Loucy (cell line): ENCODE measurements around the gene SLC48A1.

Source experiments
- H2AFZ ChIP-seq: fragments of 200-600 bp; sonication (generic); 2 replicates; pipeline ENCODE4 v1.6.0; 2016; ENCODE audit warnings: antibody characterized with exemption, mild to moderate bottlenecking, low read length, moderate library complexity
- H3F3A ChIP-seq: fragments of 200-600 bp; 2 replicates; pipeline ENCODE4 v1.6.0; 2016; ENCODE audit warnings: antibody characterized with exemption, low read depth, mild to moderate bottlenecking
- H3K27me3 ChIP-seq: fragments of 200-600 bp; sonication (generic); 2 replicates; pipeline ENCODE4 v1.6.1; 2014; ENCODE audit warnings: low read length, mild to moderate bottlenecking; ENCODE audit not compliant: insufficient read depth, poor library complexity, severe bottlenecking
- H3K36me3 ChIP-seq: fragments of 200-600 bp; sonication (generic); 2 replicates; pipeline ENCODE4 v1.6.1; 2016; ENCODE audit warnings: low read length; ENCODE audit not compliant: insufficient read depth
- H3K4me1 ChIP-seq: fragments of 200-600 bp; sonication (generic); 2 replicates; pipeline ENCODE4 v1.5.1; 2014; ENCODE audit warnings: low read length, mild to moderate bottlenecking; ENCODE audit not compliant: insufficient read depth, poor library complexity, severe bottlenecking
- H3K4me2 ChIP-seq: fragments of 200-600 bp; sonication (generic); 2 replicates; pipeline ENCODE4 v1.6.0; 2014; ENCODE audit warnings: antibody characterized with exemption, low read length, low read depth, mild to moderate bottlenecking; ENCODE audit not compliant: poor library complexity, severe bottlenecking
- H3K4me3 ChIP-seq: fragments of 200-600 bp; sonication (generic); 2 replicates; pipeline ENCODE4 v1.5.1; 2014; ENCODE audit warnings: low read length, mild to moderate bottlenecking, mixed read lengths; ENCODE audit not compliant: poor library complexity, severe bottlenecking
- H3K79me2 ChIP-seq: fragments of 200-600 bp; sonication (generic); 2 replicates; pipeline ENCODE4 v1.6.1; 2014; ENCODE audit warnings: low read length; ENCODE audit not compliant: insufficient read depth
- H3K9ac ChIP-seq: fragments of 200-600 bp; sonication (generic); 2 replicates; pipeline ENCODE4 v1.6.0; 2014; ENCODE audit warnings: mild to moderate bottlenecking, low read depth, low read length, moderate library complexity; ENCODE audit not compliant: poor library complexity, severe bottlenecking
- H3K9me2 ChIP-seq: fragments of 200-600 bp; sonication (generic); replicated peaks from 2 replicates; pipeline ENCODE4 v1.6.1; 2016; ENCODE audit warnings: low read depth, low read length, mixed read lengths
- H3K9me3 ChIP-seq: fragments of 200-600 bp; sonication (generic); 2 replicates; pipeline ENCODE4 v1.6.1; 2014; ENCODE audit warnings: mild to moderate bottlenecking, antibody characterized with exemption, low read length, low read depth; ENCODE audit not compliant: insufficient read depth
- H4K20me1 ChIP-seq: fragments of 200-600 bp; sonication (generic); 2 replicates; pipeline ENCODE4 v1.6.0; 2014; ENCODE audit warnings: antibody characterized with exemption, low read length, mild to moderate bottlenecking; ENCODE audit not compliant: insufficient read depth, poor library complexity, severe bottlenecking
- CTCF ChIP-seq: fragments of 200-600 bp; sonication (generic); conservative IDR thresholded peaks from 2 replicates; pipeline ENCODE4 v1.5.1; 2014; ENCODE audit warnings: mild to moderate bottlenecking, antibody characterized with exemption, low read length
- EZH2phosphoT487 ChIP-seq: fragments of 200-600 bp; IDR thresholded peaks from 2 replicates; pipeline ENCODE4 v1.6.1; 2018; ENCODE audit warnings: antibody characterized with exemption, mild to moderate bottlenecking, moderate library complexity, borderline replicate concordance

SLC48A1 gene

GRCh38 chr12:47739297-47739696 is 33.7 kb upstream of the SLC48A1 start:
- Histone ChIP-seq H3K4me1 (peaks cover 42% of the 10 kb centered on the region), H3K9me3 (no peaks in the 10 kb centered on the region), H3K4me2 (peak overlapping the region; percentile 33), H2AFZ (no peak overlapping the region), H3K4me3 (no peak overlapping the region), H3K79me2 (peaks cover 3% of the 10 kb centered on the region; the same call in 1 of the 2 replicates), H3K9ac (peak overlapping the region; percentile 77), H3K27me3 (no peaks in the 10 kb centered on the region), H3F3A (peaks cover 4% of the 10 kb centered on the region; the same call in 1 of the 2 replicates), H4K20me1 (no peaks in the 10 kb centered on the region), H3K9me2 (no peaks in the 10 kb centered on the region), H3K36me3 (no peaks in the 10 kb centered on the region)
- TF ChIP-seq EZH2phosphoT487 (no peak), CTCF (no peak)

GRCh38 chr12:47739979-47740378 is 33.1 kb upstream of the SLC48A1 start:
- TF ChIP-seq CTCF (no peak), EZH2phosphoT487 (no peak)
- no peaks in the 10 kb centered on the region for H3K27me3 ChIP-seq
- no peak overlapping the region for H3K4me3 ChIP-seq
- H3K4me1 ChIP-seq = peaks cover 42% of the 10 kb centered on the region
- peak overlapping the region; percentile 77 for H3K9ac ChIP-seq
- no peaks in the 10 kb centered on the region for H3K9me3 ChIP-seq
- peaks cover 4% of the 10 kb centered on the region; the same call in 1 of the 2 replicates for H3F3A ChIP-seq
- H2AFZ ChIP-seq = no peak overlapping the region
- H3K4me2 ChIP-seq = peak overlapping the region; percentile 88
- H3K36me3 ChIP-seq = no peaks in the 10 kb centered on the region
- no peaks in the 10 kb centered on the region for H3K9me2 ChIP-seq
- H3K79me2 ChIP-seq = peaks cover 3% of the 10 kb centered on the region; the same call in 1 of the 2 replicates
- no peaks in the 10 kb centered on the region for H4K20me1 ChIP-seq

GRCh38 chr12:47740606-47741339 is 32.3 kb upstream of the SLC48A1 start:
- peak overlapping the region; percentile 77 for H3K9ac ChIP-seq
- peaks cover 4% of the 10 kb centered on the region; the same call in 1 of the 2 replicates for H3F3A ChIP-seq
- H3K9me3 ChIP-seq = no peaks in the 10 kb centered on the region
- no peaks in the 10 kb centered on the region for H4K20me1 ChIP-seq
- no peak overlapping the region for H2AFZ ChIP-seq
- H3K4me3 ChIP-seq = peak overlapping the region; percentile 57
- no peaks in the 10 kb centered on the region for H3K36me3 ChIP-seq
- H3K9me2 ChIP-seq = no peaks in the 10 kb centered on the region
- H3K4me1 ChIP-seq = peaks cover 42% of the 10 kb centered on the region
- H3K79me2 ChIP-seq = peaks cover 3% of the 10 kb centered on the region; the same call in 1 of the 2 replicates
- H3K4me2 ChIP-seq = peak overlapping the region; percentile 88
- H3K27me3 ChIP-seq = no peaks in the 10 kb centered on the region
- no peak for TF ChIP-seq CTCF
- no peak for TF ChIP-seq EZH2phosphoT487
